Suprapubic skin (tissue), 4 donors: Measurements from ENCODE around the gene LMBR1. TPM values are rescaled to one million over a fixed set of nuclear protein-coding genes. Genes with fewer than 3 reads are reported as not detected.

ENCODE experiments used
- DNase-seq, 2 donors: peaks; one replicate each; pipeline ENCODE4 v3.0.0-alpha.2; 2019; ENCODE audit warnings: low spot score in 2 of 2
- H3K27ac ChIP-seq: fragments of 200-600 bp; sonication (generic); one replicate; pipeline ENCODE4 v1.5.1; 2019
- H3K27me3 ChIP-seq: fragments of 200-600 bp; sonication (generic); one replicate; pipeline ENCODE4 v1.5.1; 2019
- H3K36me3 ChIP-seq: fragments of 200-600 bp; sonication (generic); one replicate; pipeline ENCODE4 v1.5.1; 2019
- H3K4me1 ChIP-seq: fragments of 200-600 bp; sonication (generic); one replicate; pipeline ENCODE4 v1.5.1; 2019
- H3K4me3 ChIP-seq: fragments of 200-600 bp; sonication (generic); one replicate; pipeline ENCODE4 v1.5.1; 2019; ENCODE audit warnings: mild to moderate bottlenecking
- H3K9me3 ChIP-seq: fragments of 200-600 bp; sonication (generic); one replicate; pipeline ENCODE4 v1.5.1; 2019
- CTCF ChIP-seq, 2 donors: fragments of 200-600 bp in 1 of 2; fragments of 450-650 bp in 1 of 2; sonication (generic) in 1 of 2; IDR thresholded peaks; one replicate each; pipeline ENCODE4 v1.5.1; 2016 to 2019; ENCODE audit warnings: antibody characterized with exemption in 2 of 2, mild to moderate bottlenecking in 1 of 2, moderate library complexity in 1 of 2
- EP300 ChIP-seq: sonication (generic); formaldehyde crosslinking; IDR thresholded peaks from one replicate; pipeline ENCODE4 v1.6.1; 2017; ENCODE audit warnings: antibody characterized with exemption
- POLR2A ChIP-seq, 2 donors: fragments of 450-650 bp; IDR thresholded peaks; one replicate each; pipeline ENCODE4 v1.6.1; 2017; ENCODE audit warnings: antibody characterized with exemption in 2 of 2, mild to moderate bottlenecking in 2 of 2, moderate library complexity in 2 of 2
- POLR2AphosphoS5 ChIP-seq, 3 donors: sonication (generic); formaldehyde crosslinking; IDR thresholded peaks; one replicate each; pipeline ENCODE4 v1.6.1; 2017; ENCODE audit warnings: antibody characterized with exemption in 3 of 3
- WGBS: methylation state at CpG from one replicate; pipeline ENCODE4 v1.1.5; 2018; 5-methylcytosine and 5-hydroxymethylcytosine counted together
- total RNA-seq, 4 donors: library from RNA; depleted of rRNA; stranded (reverse); fragments of >200 nt; gene quantifications; one replicate each; pipeline ENCODE4 v1.1.0, GENCODE V29; 2016

LMBR1 gene
- total RNA-seq, 4 donors from 2014 or later, result 48.7 to 104 (median 59.1) TPM

GRCh38 chr7:156680281-156680680 lies 212.7 kb downstream of the LMBR1 start:
- H3K27me3 ChIP-seq, result no peaks in the 10 kb centered on the region
- 63% methylated on average over 1 of the region's 1 CpG for WGBS
- no peaks in the 10 kb centered on the region for H3K9me3 ChIP-seq
- no peak overlapping the region for H3K4me3 ChIP-seq
- TF ChIP-seq EP300 (no peak), CTCF (IDR thresholded peaks at IDR 0.05) (no peak), POLR2AphosphoS5 (IDR thresholded peaks at IDR 0.05) (no peak), POLR2A (IDR thresholded peaks at IDR 0.05) (no peak)
- H3K4me1 ChIP-seq, result no peaks in the 10 kb centered on the region
- peaks cover 59% of the 10 kb centered on the region for H3K36me3 ChIP-seq
- DNase-seq, result no peak
- H3K27ac ChIP-seq, result no peak overlapping the region

- Histone ChIP-seq H3K27ac (no peak overlapping the region), H3K27me3 (no peaks in the 10 kb centered on the region), H3K4me1 (no peaks in the 10 kb centered on the region), H3K4me3 (no peak overlapping the region), H3K9me3 (no peaks in the 10 kb centered on the region), H3K36me3 (peaks cover 65% of the 10 kb centered on the region)
- TF ChIP-seq CTCF (IDR thresholded peaks at IDR 0.05) (no peak), POLR2AphosphoS5 (IDR thresholded peaks at IDR 0.05) (no peak), POLR2A (IDR thresholded peaks at IDR 0.05) (no peak), EP300 (no peak)
- 95% methylated on average over 9 of the region's 9 CpGs for WGBS
- DNase-seq, result no peak
Observed at GRCh38 chr7:156677374-156678054, 215.5 kb downstream of the LMBR1 start.

GRCh38 chr7:156676263-156676662 lies 216.7 kb downstream of the LMBR1 start:
- no peaks in the 10 kb centered on the region for H3K27me3 ChIP-seq
- no peak for DNase-seq
- WGBS, result 81% methylated on average over 19 of the region's 19 CpGs
- no peak overlapping the region for H3K4me3 ChIP-seq
- no peaks in the 10 kb centered on the region for H3K4me1 ChIP-seq
- peaks cover 57% of the 10 kb centered on the region for H3K36me3 ChIP-seq
- TF ChIP-seq POLR2A (IDR thresholded peaks at IDR 0.05), result no peak
- TF ChIP-seq CTCF (IDR thresholded peaks at IDR 0.05), result no peak
- no peak for TF ChIP-seq POLR2AphosphoS5 (IDR thresholded peaks at IDR 0.05)
- no peak for TF ChIP-seq EP300
- no peak overlapping the region for H3K27ac ChIP-seq
- no peaks in the 10 kb centered on the region for H3K9me3 ChIP-seq

GRCh38 chr7:156675721-156676120 lies 217.3 kb downstream of the LMBR1 start:
- peaks cover 57% of the 10 kb centered on the region for H3K36me3 ChIP-seq
- no peak overlapping the region for H3K4me3 ChIP-seq
- H3K27me3 ChIP-seq, result no peaks in the 10 kb centered on the region
- WGBS, result 70% methylated on average over 9 of the region's 9 CpGs
- H3K27ac ChIP-seq, result no peak overlapping the region
- TF ChIP-seq POLR2AphosphoS5 (IDR thresholded peaks at IDR 0.05), result no peak
- TF ChIP-seq EP300, result no peak
- TF ChIP-seq CTCF (IDR thresholded peaks at IDR 0.05), result no peak
- no peak for TF ChIP-seq POLR2A (IDR thresholded peaks at IDR 0.05)
- DNase-seq, result no peak
- no peaks in the 10 kb centered on the region for H3K4me1 ChIP-seq
- no peaks in the 10 kb centered on the region for H3K9me3 ChIP-seq

GRCh38 chr7:156673902-156674301 lies 219.1 kb downstream of the LMBR1 start:
- no peak for DNase-seq
- H3K4me3 ChIP-seq, result no peak overlapping the region
- TF ChIP-seq CTCF (IDR thresholded peaks at IDR 0.05) (no peak), POLR2A (IDR thresholded peaks at IDR 0.05) (no peak), POLR2AphosphoS5 (IDR thresholded peaks at IDR 0.05) (no peak), EP300 (no peak)
- no peak overlapping the region for H3K27ac ChIP-seq
- H3K36me3 ChIP-seq, result peaks cover 57% of the 10 kb centered on the region
- WGBS, result 91% methylated on average over 9 of the region's 9 CpGs
- no peaks in the 10 kb centered on the region for H3K9me3 ChIP-seq
- H3K4me1 ChIP-seq, result no peaks in the 10 kb centered on the region
- H3K27me3 ChIP-seq, result no peaks in the 10 kb centered on the region
